ENCODE results near the gene TEAD2.
"Not testable (repeated sequence)": the region's sequence is repeated elsewhere in the genome, so short reads cannot be mapped to it uniquely, and the experiment has no call there.

Gene TEAD2

GRCh38 chr19:49383599-49383998, 21.4 kb upstream of the TEAD2 start:
- no peak for DNase-seq

GRCh38 chr19:49382639-49383038, 20.4 kb upstream of the TEAD2 start:
- DNase-seq = no peak

GRCh38 chr19:49380391-49380790, 18.2 kb upstream of the TEAD2 start:
- no peak for DNase-seq

GRCh38 chr19:49378512-49378911, 16.3 kb upstream of the TEAD2 start:
- no peak for DNase-seq

GRCh38 chr19:49374665-49375434, 12.6 kb upstream of the TEAD2 start:
- DNase-seq = no peak

GRCh38 chr19:49373174-49373573, 11.0 kb upstream of the TEAD2 start:
- DNase-seq = not testable (repeated sequence)

- DNase-seq = no peak
Observed at GRCh38 chr19:49371184-49371583, 9.0 kb upstream of the TEAD2 start.

- DNase-seq = no peak
Observed at GRCh38 chr19:49368711-49369358, 6.6 kb upstream of the TEAD2 start.

- no peak for DNase-seq
Observed at GRCh38 chr19:49366110-49366509, 3.9 kb upstream of the TEAD2 start.

GRCh38 chr19:49364083-49364737, 2.0 kb upstream of the TEAD2 start:
- no peak for DNase-seq

GRCh38 chr19:49363268-49364082, 1.3 kb upstream of the TEAD2 start, which contains the start of gene DKKL1:
TSS of gene DKKL1 (plus strand) at chr19:49363877. CDS start at chr19:49363999, 122 bp downstream.
- DNase-seq = peak; percentile 46

- no peak for DNase-seq
Observed at GRCh38 chr19:49362929-49363267, 682 bp upstream of the TEAD2 start.

GRCh38 chr19:49361438-49362047, 673 bp downstream of the TEAD2 start:
- DNase-seq = no peak

- DNase-seq = no peak
Observed at GRCh38 chr19:49359851-49360820, 2.1 kb downstream of the TEAD2 start.

GRCh38 chr19:49357186-49357585, 5.0 kb downstream of the TEAD2 start:
- no peak for DNase-seq

- no peak for DNase-seq
Observed at GRCh38 chr19:49356382-49356781, 5.8 kb downstream of the TEAD2 start.

GRCh38 chr19:49355909-49356353, 6.3 kb downstream of the TEAD2 start:
- DNase-seq = no peak

GRCh38 chr19:49349567-49349966, 12.6 kb downstream of the TEAD2 start:
- no peak for DNase-seq

GRCh38 chr19:49348305-49349189, 13.7 kb downstream of the TEAD2 start:
- DNase-seq = no peak

- DNase-seq = no peak
Observed at GRCh38 chr19:49347835-49348234, 14.4 kb downstream of the TEAD2 start.

All from central memory CD4-positive, alpha-beta T cell (primary cell).